ENCODE measurements around the gene CBX5. TPM values are rescaled to one million over a fixed set of nuclear protein-coding genes. Genes with fewer than 3 reads are reported as not detected.

The CBX5 gene
- total RNA-seq, 1 experiment from 2014 or later, result 173 TPM

- Mint-ChIP-seq H3K27ac (ENCODE audit: unreplicated experiment) (no peak overlapping the region), H3K4me1 (ENCODE audit: low read depth, unreplicated experiment) (no peaks in the 10 kb centered on the region), H3K36me3 (ENCODE audit: insufficient read depth, unreplicated experiment) (peaks cover 26% of the 10 kb centered on the region), H3K27me3 (ENCODE audit: unreplicated experiment) (no peaks in the 10 kb centered on the region), H3K9me3 (ENCODE audit: low read depth, unreplicated experiment) (no peaks in the 10 kb centered on the region), H3K4me3 (ENCODE audit: low read depth, unreplicated experiment) (no peak overlapping the region)
- BruUV-seq (replicated peaks), result no TSS peak
- TF ChIP-seq CTCF (IDR thresholded peaks at IDR 0.05; ENCODE audit: unreplicated experiment), result no peak
- DNase-seq, result no peak
- CTCF ChIA-PET, result no interaction called here
- intact Hi-C loops (cut with micrococcal nuclease; ENCODE audit: unreplicated experiment), result no loop called here
Observed at GRCh38 chr12:54273981-54274380, 5.9 kb downstream of the CBX5 start.

- Mint-ChIP-seq H3K4me1 (ENCODE audit: low read depth, unreplicated experiment) (no peaks in the 10 kb centered on the region), H3K9me3 (ENCODE audit: low read depth, unreplicated experiment) (no peaks in the 10 kb centered on the region), H3K27ac (ENCODE audit: unreplicated experiment) (no peak overlapping the region), H3K4me3 (ENCODE audit: low read depth, unreplicated experiment) (no peak overlapping the region), H3K36me3 (ENCODE audit: insufficient read depth, unreplicated experiment) (peaks cover 37% of the 10 kb centered on the region), H3K27me3 (ENCODE audit: unreplicated experiment) (no peaks in the 10 kb centered on the region)
- intact Hi-C loops (cut with micrococcal nuclease; ENCODE audit: unreplicated experiment), result no loop called here
- DNase-seq, result no peak
- BruUV-seq (replicated peaks), result no TSS peak
- no peak for TF ChIP-seq CTCF (IDR thresholded peaks at IDR 0.05; ENCODE audit: unreplicated experiment)
- CTCF ChIA-PET, result interaction anchor here (0.6 kb wide), 1 partner anchor 1486 kb away, joined by 4 read pairs; no protein-coding TSS in a partner anchor
Observed at GRCh38 chr12:54272214-54272613, 7.7 kb downstream of the CBX5 start.

- no peaks in the 10 kb centered on the region for H3K4me1 Mint-ChIP-seq (ENCODE audit: low read depth, unreplicated experiment)
- CTCF ChIA-PET, result no interaction called here
- H3K4me3 Mint-ChIP-seq (ENCODE audit: low read depth, unreplicated experiment), result no peak overlapping the region
- no TSS peak for BruUV-seq (replicated peaks)
- no peak overlapping the region for H3K27ac Mint-ChIP-seq (ENCODE audit: unreplicated experiment)
- TF ChIP-seq CTCF (IDR thresholded peaks at IDR 0.05; ENCODE audit: unreplicated experiment), result no peak
- no peaks in the 10 kb centered on the region for H3K9me3 Mint-ChIP-seq (ENCODE audit: low read depth, unreplicated experiment)
- DNase-seq, result no peak
- H3K36me3 Mint-ChIP-seq (ENCODE audit: insufficient read depth, unreplicated experiment), result peaks cover 37% of the 10 kb centered on the region
- intact Hi-C loops (cut with micrococcal nuclease; ENCODE audit: unreplicated experiment), result no loop called here
- H3K27me3 Mint-ChIP-seq (ENCODE audit: unreplicated experiment), result no peaks in the 10 kb centered on the region
Observed at GRCh38 chr12:54270345-54270744, 9.6 kb downstream of the CBX5 start.

- no peaks in the 10 kb centered on the region for H3K9me3 Mint-ChIP-seq (ENCODE audit: low read depth, unreplicated experiment)
- no peak overlapping the region for H3K27ac Mint-ChIP-seq (ENCODE audit: unreplicated experiment)
Observed at GRCh38 chr12:54266852-54267251, 13.1 kb downstream of the CBX5 start.

More at GRCh38 chr12:54266852-54267251, 13.1 kb downstream of the CBX5 start:
- no peak for DNase-seq
- TF ChIP-seq CTCF (IDR thresholded peaks at IDR 0.05; ENCODE audit: unreplicated experiment), result no peak
- Mint-ChIP-seq H3K27me3 (ENCODE audit: unreplicated experiment) (no peaks in the 10 kb centered on the region), H3K4me3 (ENCODE audit: low read depth, unreplicated experiment) (no peak overlapping the region), H3K36me3 (ENCODE audit: insufficient read depth, unreplicated experiment) (peaks cover 25% of the 10 kb centered on the region), H3K4me1 (ENCODE audit: low read depth, unreplicated experiment) (peaks cover 12% of the 10 kb centered on the region)
- no TSS peak for BruUV-seq (replicated peaks)
- CTCF ChIA-PET, result no interaction called here
- intact Hi-C loops (cut with micrococcal nuclease; ENCODE audit: unreplicated experiment), result no loop called here
